ENCODE data around the gene ABCB1. TPM values are rescaled to one million over a fixed set of nuclear protein-coding genes. Genes with fewer than 3 reads are reported as not detected.

ABCB1 gene
- total RNA-seq, 1 donor from 2014 or later = 5.5 TPM

DNA sequence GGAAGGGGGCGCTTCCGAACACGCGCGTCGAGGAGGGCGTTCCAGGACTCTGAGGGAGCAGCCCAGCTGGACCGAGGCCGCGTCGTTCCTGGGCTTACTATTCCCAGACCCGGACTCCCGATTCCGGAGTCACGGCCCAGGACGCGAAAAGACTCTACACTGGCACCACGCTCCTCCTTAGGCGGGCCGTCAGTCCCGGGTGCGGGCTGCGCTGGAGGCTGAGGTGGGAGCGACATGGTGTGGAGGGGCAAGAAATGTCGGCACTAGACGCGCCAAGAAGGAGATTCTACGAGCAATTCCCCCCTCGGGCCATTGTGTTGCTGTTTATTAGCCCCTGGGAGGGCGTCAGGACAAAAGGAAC lies 26.9 kb upstream of the ABCB1 start:
- H3K36me3 ChIP-seq = no peaks in the 10 kb centered on the region
- intact Hi-C loops (cut with DNase I) = loop anchor here (5.0 kb wide), 4 partner anchors 150 to 475 kb away; partner anchors contain the start of genes ABCB4, CROT, DBF4 and DMTF1
- TF ChIP-seq, protein P1, sequence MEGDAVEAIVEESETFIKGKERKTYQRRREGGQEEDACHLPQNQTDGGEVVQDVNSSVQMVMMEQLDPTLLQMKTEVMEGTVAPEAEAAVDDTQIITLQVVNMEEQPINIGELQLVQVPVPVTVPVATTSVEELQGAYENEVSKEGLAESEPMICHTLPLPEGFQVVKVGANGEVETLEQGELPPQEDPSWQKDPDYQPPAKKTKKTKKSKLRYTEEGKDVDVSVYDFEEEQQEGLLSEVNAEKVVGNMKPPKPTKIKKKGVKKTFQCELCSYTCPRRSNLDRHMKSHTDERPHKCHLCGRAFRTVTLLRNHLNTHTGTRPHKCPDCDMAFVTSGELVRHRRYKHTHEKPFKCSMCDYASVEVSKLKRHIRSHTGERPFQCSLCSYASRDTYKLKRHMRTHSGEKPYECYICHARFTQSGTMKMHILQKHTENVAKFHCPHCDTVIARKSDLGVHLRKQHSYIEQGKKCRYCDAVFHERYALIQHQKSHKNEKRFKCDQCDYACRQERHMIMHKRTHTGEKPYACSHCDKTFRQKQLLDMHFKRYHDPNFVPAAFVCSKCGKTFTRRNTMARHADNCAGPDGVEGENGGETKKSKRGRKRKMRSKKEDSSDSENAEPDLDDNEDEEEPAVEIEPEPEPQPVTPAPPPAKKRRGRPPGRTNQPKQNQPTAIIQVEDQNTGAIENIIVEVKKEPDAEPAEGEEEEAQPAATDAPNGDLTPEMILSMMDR (IDR thresholded peaks at IDR 0.05) = no peak
- peak in 1 of 2 donors; percentile 63 for DNase-seq (ENCODE audit: low spot score in 2 of 2)
- no peak overlapping the region for H3K27ac ChIP-seq
- no peaks in the 10 kb centered on the region for H3K27me3 ChIP-seq
- H3K4me3 ChIP-seq = peak overlapping the region; percentile 66 to 71
- peaks cover 2 to 5% of the 10 kb centered on the region in 2 donors for H3K4me1 ChIP-seq
- no peaks in the 10 kb centered on the region for H3K9me3 ChIP-seq

DNA sequence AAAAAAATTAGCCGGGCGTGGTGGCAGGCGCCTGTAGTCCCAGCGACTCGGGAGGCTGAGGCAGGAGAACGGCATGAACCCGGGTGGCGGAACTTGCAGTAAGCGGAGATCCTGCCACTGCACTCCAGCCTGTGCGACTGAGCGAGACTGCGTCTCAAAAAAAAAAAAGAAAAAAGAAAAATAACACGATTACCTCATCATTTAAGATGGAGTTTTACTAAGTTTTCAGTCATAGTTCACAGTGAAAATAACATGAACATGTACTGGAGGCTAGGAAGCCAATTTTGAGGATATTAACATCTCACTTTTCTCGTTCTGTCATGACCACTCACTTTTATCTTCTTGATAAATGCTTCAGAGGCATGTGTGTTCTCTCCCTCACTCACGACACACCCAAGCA lies 24.4 kb upstream of the ABCB1 start:
- intact Hi-C loops (cut with DNase I) = loop anchor here (5.0 kb wide), 4 partner anchors 148 to 473 kb away; partner anchors contain the start of genes ABCB4, CROT, DBF4 and DMTF1
- TF ChIP-seq, protein P1 (IDR thresholded peaks at IDR 0.05) = no peak
- DNase-seq (ENCODE audit: low spot score in 2 of 2) = no peak
- Histone ChIP-seq H3K4me1 (peaks cover 2 to 5% of the 10 kb centered on the region in 2 donors), H3K4me3 (no peak overlapping the region), H3K27ac (no peak overlapping the region), H3K9me3 (no peaks in the 10 kb centered on the region), H3K36me3 (no peaks in the 10 kb centered on the region), H3K27me3 (no peaks in the 10 kb centered on the region)

DNA sequence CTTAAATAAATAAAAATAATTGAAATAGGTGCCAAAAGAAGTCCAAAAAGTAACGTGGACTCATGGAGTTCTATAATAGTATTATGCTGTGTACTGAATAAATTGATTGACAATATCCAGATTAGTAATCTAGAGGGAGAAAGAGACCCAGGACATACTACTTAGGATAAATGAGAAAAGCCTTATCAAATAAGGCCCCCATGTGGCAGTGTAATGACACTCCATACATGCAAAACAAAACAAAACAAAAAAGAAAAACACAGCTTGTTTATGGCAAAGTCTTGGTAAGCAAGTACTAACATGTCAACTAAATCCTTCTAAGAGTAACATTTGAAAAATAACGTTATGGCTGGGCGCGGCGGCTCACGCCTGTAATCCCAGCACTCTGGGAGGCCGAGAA lies 23.9 kb upstream of the ABCB1 start:
- intact Hi-C loops (cut with DNase I) = loop anchor here (5.0 kb wide), 4 partner anchors 147 to 472 kb away; partner anchors contain the start of genes ABCB4, CROT, DBF4 and DMTF1
- H3K9me3 ChIP-seq = no peaks in the 10 kb centered on the region

DNA sequence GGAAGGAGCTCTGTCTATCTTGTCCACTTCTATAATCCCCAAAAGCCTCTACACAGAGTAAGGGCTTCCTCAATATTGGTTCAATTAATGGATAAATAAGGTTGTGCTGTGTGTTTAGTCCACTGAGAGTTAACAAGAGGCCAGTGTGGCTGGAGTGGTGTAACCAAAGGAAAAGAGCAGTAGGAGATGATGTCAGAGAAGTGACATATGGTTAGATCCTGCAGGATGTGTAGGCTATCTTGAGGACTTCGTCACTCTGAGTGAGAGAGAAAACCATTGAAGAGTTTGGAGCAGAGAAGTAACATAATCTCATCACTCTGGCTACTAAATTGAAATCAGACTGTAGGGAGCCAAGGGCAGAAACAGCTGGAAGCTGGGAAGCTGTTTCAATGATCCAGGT lies 14.5 kb upstream of the ABCB1 start:
- DNase-seq (ENCODE audit: low spot score in 2 of 2) = no peak
- Histone ChIP-seq H3K9me3 (no peaks in the 10 kb centered on the region), H3K4me1 (no peaks in the 10 kb centered on the region), H3K27me3 (no peaks in the 10 kb centered on the region), H3K4me3 (no peak overlapping the region), H3K36me3 (no peaks in the 10 kb centered on the region), H3K27ac (no peak overlapping the region)
- intact Hi-C loops (cut with DNase I) = no loop called here
- TF ChIP-seq, protein P1 (IDR thresholded peaks at IDR 0.05) = no peak

More for the DNA sequence above, 23.9 kb upstream of the ABCB1 start:
- Histone ChIP-seq H3K27ac (no peak overlapping the region), H3K4me1 (peaks cover 2 to 5% of the 10 kb centered on the region in 2 donors), H3K27me3 (no peaks in the 10 kb centered on the region), H3K36me3 (no peaks in the 10 kb centered on the region), H3K4me3 (no peak overlapping the region)
- TF ChIP-seq, protein P1 (IDR thresholded peaks at IDR 0.05) = no peak
- DNase-seq (ENCODE audit: low spot score in 2 of 2) = no peak

DNA sequence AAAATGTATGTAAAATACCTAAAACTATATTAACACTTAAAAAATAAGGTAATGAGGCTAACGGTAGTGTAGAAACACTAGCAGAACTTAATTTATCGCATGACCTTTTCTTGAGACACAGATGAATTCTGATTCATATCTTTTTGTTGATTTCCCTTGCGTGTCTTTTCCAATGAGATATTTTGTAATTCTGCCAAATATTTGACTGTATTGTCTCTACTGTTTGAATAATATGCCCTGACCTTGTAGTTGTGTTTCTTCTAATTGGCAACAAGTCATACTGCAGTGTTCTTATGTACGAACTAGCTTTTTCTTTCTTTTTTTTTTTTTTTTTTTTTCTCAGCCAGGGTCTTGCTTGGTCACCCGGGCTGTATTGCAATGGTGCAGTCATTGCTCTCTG lies 9.2 kb upstream of the ABCB1 start:
- TF ChIP-seq, protein P1 (IDR thresholded peaks at IDR 0.05) = no peak
- Histone ChIP-seq H3K4me1 (no peaks in the 10 kb centered on the region), H3K36me3 (no peaks in the 10 kb centered on the region), H3K4me3 (no peak overlapping the region), H3K9me3 (no peaks in the 10 kb centered on the region), H3K27ac (no peak overlapping the region), H3K27me3 (no peaks in the 10 kb centered on the region)
- no peak for DNase-seq (ENCODE audit: low spot score in 2 of 2)
- intact Hi-C loops (cut with DNase I) = no loop called here

DNA sequence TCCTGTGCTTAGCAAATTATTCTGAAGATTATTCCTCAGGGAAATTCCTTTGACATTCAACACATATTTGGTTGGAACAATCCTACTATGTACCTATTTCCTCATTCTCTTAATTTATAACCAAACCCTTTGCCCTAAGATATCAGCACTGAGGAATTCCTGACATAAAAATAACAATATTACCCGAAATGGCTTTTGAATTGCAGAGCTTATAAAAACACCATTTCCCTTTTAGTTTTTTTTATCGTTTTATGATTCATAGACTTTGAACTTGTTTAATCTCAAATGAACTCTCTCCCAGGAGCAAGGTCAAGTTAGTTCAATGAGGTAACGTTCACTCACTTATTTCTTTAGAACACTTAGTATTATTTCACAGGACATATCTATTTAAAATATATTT lies 7.7 kb upstream of the ABCB1 start:
- Histone ChIP-seq H3K4me1 (no peaks in the 10 kb centered on the region), H3K27ac (no peak overlapping the region), H3K36me3 (no peaks in the 10 kb centered on the region), H3K4me3 (no peak overlapping the region), H3K27me3 (no peaks in the 10 kb centered on the region), H3K9me3 (no peaks in the 10 kb centered on the region)
- intact Hi-C loops (cut with DNase I) = no loop called here
- TF ChIP-seq, protein P1 (IDR thresholded peaks at IDR 0.05) = no peak
- DNase-seq (ENCODE audit: low spot score in 2 of 2) = no peak
